Brain pericyte (primary cell): ENCODE measurements around the gene MIB2.

Experiments used
- DNase-seq: peaks from one replicate; pipeline ENCODE4 v3.0.0-alpha.2; 2012; ENCODE audit warnings: low read depth, low spot score

The MIB2 gene

GRCh38 chr1:1614204-1614953 lies 921 bp upstream of the MIB2 start:
- no peak for DNase-seq

GRCh38 chr1:1614954-1615255 lies 395 bp upstream of the MIB2 start:
- DNase-seq: no peak

GRCh38 chr1:1616045-1616790 lies 918 bp downstream of the MIB2 start:
- no peak for DNase-seq

GRCh38 chr1:1616838-1617237 lies 1.5 kb downstream of the MIB2 start:
- no peak for DNase-seq

- no peak for DNase-seq
These were observed 2.2 kb downstream of the MIB2 start for GRCh38 chr1:1617516-1617915.

GRCh38 chr1:1617925-1618324 lies 2.6 kb downstream of the MIB2 start:
- no peak for DNase-seq

GRCh38 chr1:1618396-1619068 lies 3.2 kb downstream of the MIB2 start:
- DNase-seq: no peak

GRCh38 chr1:1619917-1620361 lies 4.6 kb downstream of the MIB2 start:
- no peak for DNase-seq

- no peak for DNase-seq
These were observed 5.3 kb downstream of the MIB2 start for GRCh38 chr1:1620433-1621139.

- DNase-seq: no peak
These were observed 6.1 kb downstream of the MIB2 start for GRCh38 chr1:1621173-1622009.

- no peak for DNase-seq
These were observed 6.9 kb downstream of the MIB2 start for GRCh38 chr1:1622010-1622787.

- no peak for DNase-seq
These were observed 7.4 kb downstream of the MIB2 start for GRCh38 chr1:1622788-1623094.

GRCh38 chr1:1623181-1623630 lies 7.9 kb downstream of the MIB2 start:
- DNase-seq: no peak

GRCh38 chr1:1623631-1624442 lies 8.5 kb downstream of the MIB2 start:
- no peak for DNase-seq

GRCh38 chr1:1624443-1625403 lies 9.4 kb downstream of the MIB2 start:
- DNase-seq: no peak

- no peak for DNase-seq
These were observed 10.1 kb downstream of the MIB2 start for GRCh38 chr1:1625404-1625775.

- DNase-seq: no peak
These were observed 10.5 kb downstream of the MIB2 start for GRCh38 chr1:1625824-1626206.
